Stimulated activated CD8-positive, alpha-beta memory T cell treated with anti-CD3 and anti-CD28 coated beads, Interleukin-4, amount 100 ng/mL, for 4 hours (primary cell): ENCODE measurements around the gene RHBDD3.

Experiments used
- DNase-seq, 2 donors: peaks; one replicate each; pipeline ENCODE4 v3.0.0-alpha.2; 2020; ENCODE audit warnings: low read depth in 2 of 2, low spot score in 1 of 2

The RHBDD3 gene

DNA sequence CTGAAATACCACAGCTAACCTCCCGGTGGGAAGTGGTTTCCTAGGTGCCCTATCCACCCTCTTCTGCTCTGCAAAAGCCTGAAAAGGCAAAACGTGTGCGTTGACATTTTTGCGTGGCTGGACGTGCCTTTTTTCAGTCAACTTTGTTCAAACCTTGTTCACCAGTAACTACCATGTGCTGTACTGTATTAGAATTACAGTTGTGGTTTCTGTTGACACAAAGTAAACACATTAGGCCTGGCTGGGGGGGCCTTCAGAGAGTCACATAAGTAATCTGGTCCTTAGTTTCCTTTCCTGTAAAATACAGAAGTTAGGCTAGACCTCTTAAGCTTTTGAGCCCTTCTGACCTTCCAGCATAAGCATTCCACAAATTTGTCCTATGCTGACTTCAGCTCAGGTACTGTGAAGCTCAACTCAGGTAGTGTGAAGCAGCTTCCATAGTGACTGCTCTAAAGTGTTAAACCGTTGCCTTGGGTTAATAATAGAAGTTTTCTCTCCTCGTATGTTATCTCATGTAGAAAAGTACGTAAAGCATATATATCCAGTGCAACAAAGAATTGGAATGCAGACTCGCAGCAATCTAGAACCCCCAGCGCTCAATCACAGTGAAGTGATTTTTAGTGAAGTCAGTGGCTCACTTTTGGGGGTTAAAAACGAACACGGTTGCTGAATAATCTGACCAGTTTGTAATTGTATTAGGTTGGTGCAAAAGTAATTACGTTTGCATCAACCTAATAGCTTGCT, 2.1 kb upstream of the RHBDD3 start:
- no peak for DNase-seq

GRCh38 chr22:29269230-29269604, 1.4 kb upstream of the RHBDD3 start:
- no peak for DNase-seq

- no peak for DNase-seq
Observed at GRCh38 chr22:29268511-29269229, 889 bp upstream of the RHBDD3 start.

GRCh38 chr22:29267462-29267857, 321 bp downstream of the RHBDD3 start:
- DNase-seq, result no peak

DNA sequence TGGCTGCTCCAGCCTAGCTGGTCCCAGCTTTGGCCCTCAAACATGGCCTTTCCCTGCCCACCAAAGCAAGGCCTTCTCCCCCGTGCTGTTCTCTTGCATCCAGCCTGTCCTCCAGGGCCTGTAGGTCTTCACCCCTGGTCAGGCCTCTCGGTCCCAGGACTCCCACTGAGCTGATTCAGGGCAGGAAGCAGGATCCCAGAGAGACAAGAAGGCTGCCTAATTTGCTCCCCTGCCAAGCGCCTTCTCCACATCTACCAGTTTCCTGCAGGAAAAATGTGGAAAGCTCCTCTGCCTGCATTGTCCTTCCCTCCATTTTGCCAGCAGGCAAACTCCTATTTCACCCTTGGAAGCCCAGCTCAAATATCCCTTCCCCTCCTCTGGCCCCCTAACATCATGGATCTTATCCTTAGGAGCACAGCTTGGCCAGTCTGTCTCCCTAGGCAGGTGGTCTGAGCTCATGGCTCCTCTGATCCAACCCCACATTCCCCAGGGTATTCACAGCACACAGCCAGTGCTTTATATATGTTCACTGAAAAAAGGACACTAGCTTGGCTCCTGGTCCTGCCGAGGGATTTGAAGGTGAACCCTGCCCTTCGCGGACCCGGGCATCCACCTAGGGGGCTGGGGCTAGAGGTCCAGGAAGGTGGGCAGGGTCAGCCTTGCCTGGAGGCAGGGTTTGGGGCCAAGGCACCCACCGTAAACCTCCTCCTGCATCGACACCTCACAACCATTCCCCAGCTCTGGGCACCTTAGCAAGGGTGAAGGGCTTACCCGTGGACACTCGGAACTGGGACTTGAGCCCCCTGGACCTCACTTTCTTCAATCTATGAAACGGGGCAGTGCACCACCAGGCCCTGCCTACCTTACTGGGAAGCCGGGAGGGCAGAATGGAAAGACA, 968 bp downstream of the RHBDD3 start:
- no peak for DNase-seq

GRCh38 chr22:29265929-29266328, 1.9 kb downstream of the RHBDD3 start:
- DNase-seq, result no peak

DNA sequence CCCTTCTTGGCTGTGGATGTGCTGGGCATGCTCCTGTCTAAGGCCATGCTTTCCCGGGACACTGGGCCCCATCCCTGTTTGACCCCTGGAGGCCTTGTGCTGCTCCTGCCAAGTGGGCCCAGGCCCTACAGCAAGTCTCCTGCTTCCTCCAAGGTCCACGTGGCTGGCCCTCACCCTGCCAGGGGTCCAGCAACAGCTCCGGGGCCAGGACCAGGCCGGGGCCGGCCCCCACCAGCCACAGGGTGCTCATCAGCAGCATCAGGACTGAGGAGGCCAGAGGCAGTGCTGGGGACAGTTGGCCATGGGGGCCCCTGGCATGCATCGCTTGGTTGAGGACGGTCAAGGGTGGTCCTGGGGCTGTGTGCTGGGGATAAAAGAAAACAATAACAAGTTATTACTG, 2.5 kb downstream of the RHBDD3 start:
- no peak for DNase-seq

- DNase-seq, result no peak
Observed at GRCh38 chr22:29263791-29264276, 3.9 kb downstream of the RHBDD3 start.

DNA sequence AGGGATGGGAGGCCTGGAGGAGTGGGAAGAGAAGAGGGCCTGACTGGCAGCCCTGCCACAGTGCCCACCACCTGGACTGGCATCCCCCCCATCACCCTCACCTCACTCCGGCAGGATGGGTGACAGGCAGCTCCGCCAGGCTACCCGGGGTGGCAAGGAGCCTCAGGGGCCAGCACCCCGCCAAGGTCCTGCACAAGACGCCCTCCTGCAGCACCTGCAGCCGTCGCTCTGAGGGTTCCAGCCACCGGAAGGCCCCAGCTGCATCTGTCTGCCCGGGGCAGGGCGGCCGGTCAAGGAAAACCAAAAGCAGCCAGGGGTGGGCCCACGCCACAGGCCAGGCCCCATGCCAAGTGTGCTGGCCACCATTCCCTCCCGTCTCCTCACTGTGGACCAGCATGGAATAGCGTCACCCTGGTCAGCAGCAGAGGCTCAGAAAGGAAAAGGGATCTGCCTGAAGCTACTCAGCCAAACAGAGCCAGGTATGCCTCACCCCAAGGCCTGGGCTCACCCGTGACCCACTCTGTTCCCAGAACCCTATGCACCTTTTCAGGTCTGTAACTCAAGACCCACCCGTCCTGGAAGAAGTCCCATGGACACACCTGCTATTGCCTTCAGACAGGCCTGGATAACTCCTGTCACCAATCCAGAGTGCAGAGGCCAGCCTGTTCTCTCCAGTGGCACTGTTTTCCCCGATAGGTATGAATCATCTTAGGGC, 7.0 kb downstream of the RHBDD3 start:
- no peak for DNase-seq

- DNase-seq, result no peak
Observed at GRCh38 chr22:29260031-29260560, 7.7 kb downstream of the RHBDD3 start.

DNA sequence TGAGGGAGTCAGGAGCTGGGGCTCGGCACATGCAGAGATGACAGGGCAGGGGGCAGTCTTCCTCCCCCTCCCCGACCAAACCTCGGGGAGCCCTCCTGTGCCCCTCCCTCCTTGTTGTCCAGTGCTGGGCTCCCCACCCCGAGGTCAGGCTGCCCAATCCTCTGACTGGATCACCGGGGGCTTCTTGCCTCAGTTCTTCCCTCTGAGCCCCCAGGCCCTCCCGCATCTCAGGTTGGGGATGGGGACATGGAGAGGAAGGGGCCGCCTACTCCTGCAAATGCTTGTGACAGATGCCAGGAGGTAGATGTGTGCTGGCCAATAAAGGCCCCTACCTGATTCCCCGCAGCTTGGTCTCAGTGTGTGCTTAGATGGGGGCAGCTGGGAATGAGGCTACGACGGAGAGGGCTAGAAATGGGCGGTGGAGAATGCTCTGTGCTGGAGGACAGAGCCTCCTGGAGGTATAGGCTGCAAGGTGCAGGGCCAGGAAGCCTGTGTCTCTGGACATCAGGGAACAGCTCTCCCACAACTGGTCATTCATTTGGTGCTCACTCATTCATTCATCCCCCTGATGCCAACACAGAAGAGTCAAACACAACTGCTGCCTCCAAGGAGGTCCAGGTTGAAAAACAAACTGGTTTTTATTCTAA, 8.4 kb downstream of the RHBDD3 start:
- DNase-seq, result no peak

DNA sequence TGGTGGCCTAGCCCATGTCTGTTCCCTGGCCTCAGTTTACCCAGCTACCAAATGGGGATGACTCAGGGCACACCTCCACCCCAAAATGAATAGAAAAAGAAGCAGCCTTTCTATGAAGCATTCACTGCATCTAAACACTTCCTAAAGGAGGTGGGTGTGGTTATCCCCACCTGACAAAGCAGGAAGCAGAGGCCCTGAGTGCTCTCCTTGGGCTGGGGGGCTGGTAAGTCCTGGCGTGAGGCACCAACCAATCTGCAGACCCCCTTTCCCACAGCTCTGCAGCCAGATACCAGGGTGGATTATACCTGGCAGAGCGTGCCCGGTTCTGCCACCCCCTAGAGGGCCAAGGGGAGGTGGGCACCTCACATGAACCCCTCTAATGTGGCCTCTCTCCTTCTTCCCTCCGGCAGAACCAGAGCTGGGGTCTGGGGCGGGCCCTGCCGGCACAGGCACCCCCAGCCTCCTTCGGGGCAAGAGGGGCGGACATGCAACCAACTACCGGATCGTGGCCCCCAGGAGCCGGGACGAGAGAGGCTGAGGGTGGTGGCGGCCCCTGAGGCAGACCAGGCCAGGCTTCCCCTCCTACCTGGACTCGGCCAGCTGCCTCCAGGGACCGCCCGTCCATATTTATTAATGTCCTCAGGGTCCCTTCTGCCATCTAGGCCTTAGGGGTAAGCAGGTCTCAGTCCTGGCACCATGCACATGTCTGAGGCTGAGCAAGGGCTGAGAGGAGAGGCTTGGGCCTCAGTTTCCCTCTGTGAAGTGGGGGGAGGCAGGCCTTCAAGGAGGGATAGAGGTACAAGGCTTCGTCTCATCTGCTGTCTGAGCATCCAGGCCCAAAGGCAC, 9.2 kb downstream of the RHBDD3 start:
- no peak for DNase-seq

DNA sequence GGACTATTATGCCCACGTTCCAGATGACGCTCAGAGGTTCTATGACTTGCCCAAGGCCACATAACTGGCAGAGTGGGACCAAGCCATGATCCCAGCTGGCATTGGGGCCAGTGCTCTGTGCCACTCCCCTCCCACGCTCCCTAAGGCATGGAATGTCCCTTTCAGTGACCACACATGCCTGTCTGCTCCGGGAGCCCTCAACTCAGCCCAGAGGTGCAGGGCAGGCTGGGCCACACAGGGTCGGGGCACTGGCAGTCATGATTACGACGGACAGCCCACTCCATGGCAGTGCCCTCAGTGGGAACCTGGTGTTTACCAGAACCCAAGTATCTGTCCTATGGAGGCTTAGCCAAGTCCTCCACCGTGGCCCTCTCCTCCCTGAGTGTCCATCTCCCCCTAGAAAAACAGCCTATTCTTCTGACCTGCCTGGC, 10.0 kb downstream of the RHBDD3 start:
- DNase-seq, result no peak

DNA sequence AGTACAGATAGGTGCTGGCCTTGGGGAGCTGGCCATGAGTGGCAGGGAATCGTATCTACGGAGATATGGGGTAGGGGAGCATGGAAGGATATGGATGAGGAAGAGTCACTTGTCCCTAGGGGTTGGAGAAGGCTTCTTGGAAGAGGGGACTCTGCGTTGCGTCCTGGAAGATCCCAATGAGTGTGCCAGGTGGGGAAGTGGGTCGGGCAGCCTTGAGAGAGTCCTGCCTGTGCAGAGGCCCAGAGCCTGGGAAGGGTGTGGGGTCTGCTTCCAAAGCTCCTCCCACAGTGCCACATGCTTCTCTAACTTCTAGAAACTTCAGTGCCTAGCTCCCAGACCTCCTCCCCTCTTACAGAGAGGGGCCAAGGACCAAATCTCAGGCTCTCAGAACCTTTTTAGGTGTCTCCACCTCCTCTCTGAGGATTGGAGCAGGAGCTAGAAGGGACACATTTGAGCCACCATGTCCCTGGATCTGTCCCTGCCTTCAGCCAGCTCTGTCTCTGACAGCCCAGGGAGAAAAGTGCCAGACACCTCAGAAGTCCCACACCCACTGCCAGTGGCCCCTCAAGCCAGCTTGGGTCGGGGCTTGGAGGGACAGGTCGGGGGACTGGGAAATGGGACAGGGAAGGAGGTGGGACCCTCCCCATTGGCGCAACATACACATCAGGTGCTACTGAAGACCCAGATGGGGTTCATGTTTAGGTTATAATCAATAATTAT, 11.0 kb downstream of the RHBDD3 start:
- DNase-seq, result no peak

DNA sequence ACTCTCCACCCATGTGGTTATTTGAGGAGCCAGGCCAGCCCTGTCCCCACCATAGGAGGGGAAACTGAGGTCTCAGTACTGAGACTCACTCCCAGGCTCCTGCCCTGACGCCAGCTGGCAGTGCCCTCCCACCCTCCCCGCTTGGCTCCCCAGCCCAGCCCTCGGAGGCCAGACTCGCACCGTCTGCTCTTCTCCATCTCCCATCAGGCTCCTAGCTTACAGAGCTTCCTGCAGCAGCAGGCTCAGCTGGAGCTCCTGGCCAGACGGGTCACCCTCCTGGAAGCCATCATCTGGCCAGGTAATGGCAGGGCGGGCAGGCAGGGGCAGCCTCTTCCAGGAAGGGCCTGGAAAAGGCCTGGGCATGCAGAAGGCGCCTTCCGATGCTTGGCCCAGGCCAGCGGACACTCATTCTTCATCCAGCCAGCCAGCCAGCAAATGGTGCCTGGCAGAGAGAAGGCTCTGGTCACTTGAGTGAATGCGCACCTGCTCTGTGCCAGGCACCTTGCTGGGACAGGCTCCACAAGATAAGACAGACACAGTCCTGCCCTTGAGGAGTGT, 12.6 kb downstream of the RHBDD3 start:
- no peak for DNase-seq

GRCh38 chr22:29254286-29254660, 13.5 kb downstream of the RHBDD3 start:
- no peak for DNase-seq

DNA sequence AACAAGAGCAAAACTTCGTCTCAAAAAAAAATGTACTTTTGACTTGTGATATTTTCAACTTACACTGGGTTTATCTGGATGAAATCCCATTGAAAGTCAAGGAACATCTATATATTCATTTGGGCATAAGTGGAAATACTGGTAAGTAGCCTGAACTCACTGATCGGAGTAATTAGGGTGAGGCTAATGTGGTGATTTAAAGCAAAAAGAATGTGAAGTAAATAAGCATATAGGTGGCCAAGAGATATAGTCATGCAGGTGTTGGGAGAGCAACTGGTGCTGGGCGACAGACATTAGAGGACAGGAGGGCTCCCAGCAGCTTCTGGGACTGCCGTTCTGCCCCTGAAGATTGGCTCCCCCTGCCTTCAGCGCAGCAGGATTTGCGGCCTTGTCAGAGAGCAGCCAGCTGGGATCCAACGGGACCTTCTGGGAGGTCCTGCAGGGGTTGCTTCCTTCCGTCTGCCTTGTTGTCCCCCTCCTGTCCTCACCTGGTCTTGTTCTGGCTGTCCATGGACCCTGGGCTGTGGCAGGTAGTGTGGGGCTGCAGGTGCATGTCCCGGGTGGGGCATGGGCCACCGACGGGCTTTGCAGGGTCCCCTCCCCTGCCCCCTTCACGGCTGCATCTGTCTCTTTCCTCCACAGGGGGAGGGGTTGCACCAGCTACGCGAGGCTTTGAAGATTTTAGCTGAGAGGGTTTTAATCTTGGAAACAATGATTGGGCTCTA, 14.1 kb downstream of the RHBDD3 start:
- no peak for DNase-seq
